A549 treated with AZD2906 at 1 μM for 4 hours (cell line): ENCODE measurements around the gene C16orf74. TPM values are rescaled to one million over a fixed set of nuclear protein-coding genes. Genes with fewer than 3 reads are reported as not detected.

Source experiments
- total RNA-seq: library from RNA; stranded (reverse); fragments of 200-300 nt; extraction: Qiagen RNA extraction; gene quantifications from 5 replicates; pipeline ENCODE4 v1.2.3, GENCODE V29; 2022

C16orf74 gene
- 9.1 to 17.7 TPM (median 15.5 TPM) in 5 replicates for total RNA-seq

DNA sequence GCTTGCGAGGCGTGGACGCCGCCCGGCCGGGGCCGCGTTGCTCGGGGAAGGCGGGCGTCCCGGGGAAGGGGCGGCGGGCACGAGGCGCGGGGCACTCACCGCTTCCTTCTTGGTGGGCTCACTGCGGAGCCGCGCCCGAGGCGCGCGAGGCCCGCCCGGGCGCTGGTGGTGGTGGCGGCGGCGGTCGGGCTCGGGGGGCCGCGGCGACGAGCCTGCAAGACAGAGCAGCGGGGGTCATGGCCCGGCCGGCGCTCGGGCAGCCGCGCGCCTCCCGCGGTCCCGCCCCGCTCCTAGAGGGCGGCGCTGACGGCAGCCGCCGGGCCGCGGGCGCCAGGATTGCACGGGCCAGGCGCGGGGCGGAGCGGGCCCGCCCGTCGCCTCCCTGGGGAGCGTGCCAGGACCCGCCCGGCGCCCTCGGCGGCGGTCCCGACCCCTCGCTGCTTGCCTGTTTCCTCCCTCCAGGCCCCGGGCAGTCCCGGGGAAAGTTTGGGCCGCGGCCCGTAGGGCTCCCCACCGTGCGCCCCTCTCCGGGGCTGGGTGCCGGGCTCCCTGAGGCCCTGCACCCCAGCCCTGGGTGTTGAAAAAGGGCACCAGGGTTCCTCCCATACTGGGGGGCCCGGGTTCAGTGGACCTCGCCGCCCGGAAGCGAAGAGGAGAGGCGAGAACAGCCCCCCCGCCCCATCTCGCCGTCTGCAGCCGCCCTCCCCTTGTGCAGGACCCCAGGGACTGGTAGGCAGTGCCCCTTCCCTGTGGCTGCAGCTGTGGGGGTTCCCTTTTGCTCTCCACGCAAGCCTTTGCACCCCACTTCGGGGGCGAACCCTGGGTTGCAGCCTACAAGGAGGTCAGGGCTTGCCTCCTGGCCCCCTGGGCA is at the start of gene C16orf74:
C16orf74 (minus strand) TSS at position 270 of the 871 bp plus-strand sequence. CDS start 15,879 bp downstream, outside the sequence.

DNA sequence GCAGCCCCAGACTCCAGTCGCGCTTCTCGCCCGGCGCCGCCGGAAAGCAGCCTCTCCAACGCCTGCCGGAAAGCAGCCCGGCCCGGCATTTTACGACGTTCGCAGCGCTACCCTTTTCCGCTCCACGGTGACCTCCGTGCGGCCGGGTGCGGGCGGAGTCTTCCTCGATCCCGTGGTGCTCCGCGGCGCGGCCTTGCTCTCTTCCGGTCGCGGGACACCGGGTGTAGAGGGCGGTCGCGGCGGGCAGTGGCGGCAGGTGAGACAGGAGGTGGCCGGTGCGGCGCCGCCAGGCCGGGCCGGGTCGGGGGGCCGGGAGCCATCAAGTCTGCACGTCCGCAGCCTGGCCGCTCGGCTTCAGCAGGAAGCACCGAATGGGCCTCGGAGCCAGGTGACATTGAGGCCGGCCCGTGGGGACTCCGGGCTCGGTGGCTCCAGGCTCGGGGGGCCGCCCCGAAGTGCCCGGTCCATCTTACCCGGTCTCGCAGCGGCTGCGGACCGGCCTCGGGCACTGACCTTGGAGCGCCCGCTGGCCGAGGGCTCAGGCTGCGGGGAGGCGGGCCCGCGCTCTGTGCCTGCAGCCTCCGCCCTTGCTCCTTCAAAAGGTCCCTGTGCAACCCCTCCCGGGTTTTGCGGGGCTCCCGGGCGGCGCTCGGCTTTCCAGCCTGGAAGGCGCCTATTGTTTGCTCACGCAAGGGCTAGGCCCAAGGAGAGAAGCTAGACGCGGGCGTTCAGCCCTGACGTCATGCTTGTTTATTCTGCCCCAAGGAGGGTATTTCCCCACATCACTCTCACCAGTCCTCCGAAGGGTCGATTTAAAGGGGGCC is 48.8 kb upstream of the C16orf74 start, which contains the start of the genes COX4I1 and EMC8:
COX4I1 (plus strand) TSS at position 199 of the 824 bp plus-strand sequence. CDS start 1,511 bp downstream, outside the sequence.
EMC8 (minus strand) TSS at position 48 of the 824 bp plus-strand sequence. CDS start 249 bp downstream, outside the sequence.

DNA sequence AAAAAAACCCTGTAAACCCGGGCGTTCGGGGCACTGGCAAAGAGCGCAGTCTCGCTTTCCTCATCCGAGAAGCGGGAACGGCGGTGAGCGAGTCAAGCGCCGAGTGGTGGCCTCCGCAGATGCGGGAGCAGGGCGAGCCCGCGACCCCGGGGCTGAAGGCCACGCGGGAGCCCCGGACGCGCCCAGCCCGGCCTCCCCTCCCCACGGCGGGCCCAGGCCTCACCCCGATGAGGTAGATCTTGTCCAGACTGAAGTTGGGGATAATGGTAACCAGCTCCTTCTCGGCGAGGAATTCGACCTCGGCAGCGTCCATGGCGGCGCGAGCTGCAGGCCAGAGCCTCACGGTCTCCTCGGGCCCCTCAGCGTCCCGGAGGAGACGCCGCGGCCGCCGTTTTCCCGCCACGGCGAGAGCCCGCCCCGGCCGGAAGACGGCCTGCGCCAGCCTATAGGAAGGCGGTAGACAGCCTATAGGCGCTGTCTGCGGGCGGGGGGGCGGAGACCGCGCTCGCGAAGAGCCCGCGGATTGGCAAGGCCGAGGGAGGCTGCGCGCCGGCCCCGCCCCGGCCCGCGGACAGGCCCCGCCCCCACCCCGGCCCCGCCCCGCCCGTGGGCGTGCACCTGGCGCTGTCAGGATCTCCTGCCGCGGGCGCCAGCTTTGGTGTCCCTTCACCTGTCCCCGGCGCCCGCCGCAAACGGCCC is 62.2 kb downstream of the C16orf74 start, which contains the start of gene GINS2:
GINS2 (minus strand) TSS at position 369 of the 699 bp plus-strand sequence; CDS start at position 313, 56 bp downstream.

Other genes starting within 250 kb of the C16orf74 start
- gene GSE1, start 137.8 kb downstream of the C16orf74 start, total RNA-seq: 21.9 to 24.0 TPM (median 22.7 TPM) in 5 replicates
- gene GINS2, start 62.1 kb downstream of the C16orf74 start, total RNA-seq: 28.5 to 31.5 TPM (median 30.1 TPM) in 5 replicates
- 56.5 to 75.1 TPM (median 72.6 TPM) in 5 replicates for gene EMC8, start 48.4 kb upstream of the C16orf74 start, total RNA-seq
- 795 to 838 TPM (median 803 TPM) in 5 replicates for gene COX4I1, start 48.6 kb upstream of the C16orf74 start, total RNA-seq
- 0.34 to 0.43 TPM (median 0.37 TPM) in 5 replicates for gene IRF8, start 148.1 kb upstream of the C16orf74 start, total RNA-seq